HG02759 (cell line): ENCODE results near the gene COX4I2.

Experiments used
- ATAC-seq: cut with Tn5 transposase; IDR thresholded peaks from one replicate; pipeline ENCODE4 v1.9.1; 2021; ENCODE audit warnings: mild to moderate bottlenecking, moderate library complexity; ENCODE audit not compliant: unreplicated experiment

COX4I2 gene

GRCh38 chr20:31691646-31692275, 54.0 kb downstream of the COX4I2 start:
- peak; percentile 58 for ATAC-seq

- no peak for ATAC-seq
These were observed 55.7 kb downstream of the COX4I2 start for GRCh38 chr20:31693402-31693801.

- ATAC-seq, result no peak
These were observed 56.4 kb downstream of the COX4I2 start for GRCh38 chr20:31693987-31694661.
